Measurements from ENCODE around the gene DGKH. TPM values are rescaled to one million over a fixed set of nuclear protein-coding genes. Genes with fewer than 3 reads are reported as not detected.

DGKH gene
- total RNA-seq, 1 experiment from 2014 or later = 22.8 TPM

DNA sequence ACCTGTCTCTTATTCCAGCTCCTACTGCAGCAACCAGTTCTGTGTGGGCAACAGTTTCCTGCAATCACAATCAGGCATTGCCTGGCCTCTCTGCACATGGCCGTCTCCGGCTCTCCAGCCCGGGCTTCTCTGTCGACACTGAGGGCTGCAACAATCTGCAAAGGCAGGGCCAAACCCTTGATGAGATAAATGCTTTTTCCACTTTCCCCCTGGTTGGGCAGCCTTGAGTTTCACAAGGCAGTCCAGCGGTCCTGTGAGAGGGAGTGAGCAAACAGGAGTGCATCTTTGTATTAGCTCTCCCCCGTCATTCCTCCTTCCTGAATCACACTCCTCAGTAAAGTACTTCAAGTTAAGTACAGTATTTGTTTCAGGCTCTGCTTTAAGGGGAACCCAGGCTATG is 46.9 kb upstream of the DGKH start:
- in situ Hi-C loops (cut with HindIII; ENCODE audit: low pct_unique_long_range_greater_than_20kb, low sequenced_read_pairs) (no loop called here), intact Hi-C loops (cut with micrococcal nuclease; ENCODE audit: unreplicated experiment) (no loop called here)
- POLR2A ChIA-PET = no interaction called here
- CTCF ChIA-PET = no interaction called here
- no peaks in the 10 kb centered on the region for H3K27me3 ChIP-seq (ENCODE audit: control insufficient read depth, insufficient read depth, low read length)
- TF ChIP-seq, protein P1, sequence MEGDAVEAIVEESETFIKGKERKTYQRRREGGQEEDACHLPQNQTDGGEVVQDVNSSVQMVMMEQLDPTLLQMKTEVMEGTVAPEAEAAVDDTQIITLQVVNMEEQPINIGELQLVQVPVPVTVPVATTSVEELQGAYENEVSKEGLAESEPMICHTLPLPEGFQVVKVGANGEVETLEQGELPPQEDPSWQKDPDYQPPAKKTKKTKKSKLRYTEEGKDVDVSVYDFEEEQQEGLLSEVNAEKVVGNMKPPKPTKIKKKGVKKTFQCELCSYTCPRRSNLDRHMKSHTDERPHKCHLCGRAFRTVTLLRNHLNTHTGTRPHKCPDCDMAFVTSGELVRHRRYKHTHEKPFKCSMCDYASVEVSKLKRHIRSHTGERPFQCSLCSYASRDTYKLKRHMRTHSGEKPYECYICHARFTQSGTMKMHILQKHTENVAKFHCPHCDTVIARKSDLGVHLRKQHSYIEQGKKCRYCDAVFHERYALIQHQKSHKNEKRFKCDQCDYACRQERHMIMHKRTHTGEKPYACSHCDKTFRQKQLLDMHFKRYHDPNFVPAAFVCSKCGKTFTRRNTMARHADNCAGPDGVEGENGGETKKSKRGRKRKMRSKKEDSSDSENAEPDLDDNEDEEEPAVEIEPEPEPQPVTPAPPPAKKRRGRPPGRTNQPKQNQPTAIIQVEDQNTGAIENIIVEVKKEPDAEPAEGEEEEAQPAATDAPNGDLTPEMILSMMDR (IDR thresholded peaks at IDR 0.05) = no peak
- TF ChIP-seq, protein P2, sequence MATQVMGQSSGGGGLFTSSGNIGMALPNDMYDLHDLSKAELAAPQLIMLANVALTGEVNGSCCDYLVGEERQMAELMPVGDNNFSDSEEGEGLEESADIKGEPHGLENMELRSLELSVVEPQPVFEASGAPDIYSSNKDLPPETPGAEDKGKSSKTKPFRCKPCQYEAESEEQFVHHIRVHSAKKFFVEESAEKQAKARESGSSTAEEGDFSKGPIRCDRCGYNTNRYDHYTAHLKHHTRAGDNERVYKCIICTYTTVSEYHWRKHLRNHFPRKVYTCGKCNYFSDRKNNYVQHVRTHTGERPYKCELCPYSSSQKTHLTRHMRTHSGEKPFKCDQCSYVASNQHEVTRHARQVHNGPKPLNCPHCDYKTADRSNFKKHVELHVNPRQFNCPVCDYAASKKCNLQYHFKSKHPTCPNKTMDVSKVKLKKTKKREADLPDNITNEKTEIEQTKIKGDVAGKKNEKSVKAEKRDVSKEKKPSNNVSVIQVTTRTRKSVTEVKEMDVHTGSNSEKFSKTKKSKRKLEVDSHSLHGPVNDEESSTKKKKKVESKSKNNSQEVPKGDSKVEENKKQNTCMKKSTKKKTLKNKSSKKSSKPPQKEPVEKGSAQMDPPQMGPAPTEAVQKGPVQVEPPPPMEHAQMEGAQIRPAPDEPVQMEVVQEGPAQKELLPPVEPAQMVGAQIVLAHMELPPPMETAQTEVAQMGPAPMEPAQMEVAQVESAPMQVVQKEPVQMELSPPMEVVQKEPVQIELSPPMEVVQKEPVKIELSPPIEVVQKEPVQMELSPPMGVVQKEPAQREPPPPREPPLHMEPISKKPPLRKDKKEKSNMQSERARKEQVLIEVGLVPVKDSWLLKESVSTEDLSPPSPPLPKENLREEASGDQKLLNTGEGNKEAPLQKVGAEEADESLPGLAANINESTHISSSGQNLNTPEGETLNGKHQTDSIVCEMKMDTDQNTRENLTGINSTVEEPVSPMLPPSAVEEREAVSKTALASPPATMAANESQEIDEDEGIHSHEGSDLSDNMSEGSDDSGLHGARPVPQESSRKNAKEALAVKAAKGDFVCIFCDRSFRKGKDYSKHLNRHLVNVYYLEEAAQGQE (IDR thresholded peaks at IDR 0.05; ENCODE audit: insufficient read depth in 1 of 2, low read depth in 2 of 2, low read length in 1 of 2) = no peak
- TF ChIP-seq SIN3A (IDR thresholded peaks at IDR 0.05; ENCODE audit: borderline replicate concordance, insufficient read depth, low read depth, low read length) (no peak), TCF7L2 (IDR thresholded peaks at IDR 0.05; ENCODE audit: low read depth, low read length) (no peak), POLR2AphosphoS5 (IDR thresholded peaks at IDR 0.05; ENCODE audit: low read depth, low read length) (no peak)
- H3K36me3 ChIP-seq (ENCODE audit: control insufficient read depth, insufficient read depth, low read length) = no peaks in the 10 kb centered on the region
- DNase-seq (ENCODE audit: low read depth, low spot score) (no peak), ATAC-seq (peak; percentile 86)
- no peaks in the 10 kb centered on the region for H3K9me3 ChIP-seq (ENCODE audit: control insufficient read depth, insufficient read depth, low read depth, low read length)
- no peak overlapping the region for H3K27ac ChIP-seq (ENCODE audit: low read length)
- no TSS peak for BruUV-seq (replicated peaks)
- no peak overlapping the region; a peak in 1 of 4 replicates for H3K4me3 ChIP-seq (ENCODE audit: low read depth in 2 of 2, low read length in 2 of 2)
- H3K4me1 ChIP-seq (ENCODE audit: control insufficient read depth, insufficient read depth, low read length) = no peaks in the 10 kb centered on the region

DNA sequence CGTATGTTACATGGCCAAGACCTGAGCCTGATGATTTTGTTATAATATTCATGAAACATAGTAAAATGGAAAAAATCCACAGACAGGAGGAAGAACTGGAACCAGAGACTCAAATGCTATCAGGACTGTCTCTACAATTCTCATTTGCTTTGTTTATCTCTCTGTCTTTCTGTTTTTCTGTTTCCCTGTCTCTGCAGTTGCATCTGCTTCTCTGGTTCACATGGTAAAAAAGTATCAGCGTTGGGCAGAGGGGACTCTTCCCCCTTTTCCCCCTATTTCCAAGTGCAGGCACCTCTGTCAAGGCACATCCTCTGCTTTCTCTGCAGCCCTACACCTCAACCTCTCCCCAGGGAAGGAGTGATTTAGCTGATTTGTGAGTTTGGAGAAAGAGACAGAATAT is 46.4 kb upstream of the DGKH start:
- CTCF ChIA-PET = no interaction called here

More for the DNA sequence above, 46.4 kb upstream of the DGKH start:
- no peaks in the 10 kb centered on the region for H3K27me3 ChIP-seq (ENCODE audit: control insufficient read depth, insufficient read depth, low read length)
- in situ Hi-C loops (cut with HindIII; ENCODE audit: low pct_unique_long_range_greater_than_20kb, low sequenced_read_pairs) (no loop called here), intact Hi-C loops (cut with micrococcal nuclease; ENCODE audit: unreplicated experiment) (no loop called here)
- no TSS peak for BruUV-seq (replicated peaks)
- no peak overlapping the region for H3K4me3 ChIP-seq (ENCODE audit: low read depth in 2 of 2, low read length in 2 of 2)
- DNase-seq (ENCODE audit: low read depth, low spot score) (no peak), ATAC-seq (no peak)
- TF ChIP-seq POLR2AphosphoS5 (IDR thresholded peaks at IDR 0.05; ENCODE audit: low read depth, low read length) (no peak), SIN3A (IDR thresholded peaks at IDR 0.05; ENCODE audit: borderline replicate concordance, insufficient read depth, low read depth, low read length) (no peak), TCF7L2 (IDR thresholded peaks at IDR 0.05; ENCODE audit: low read depth, low read length) (no peak)
- TF ChIP-seq, protein P2 (IDR thresholded peaks at IDR 0.05; ENCODE audit: insufficient read depth in 1 of 2, low read depth in 2 of 2, low read length in 1 of 2) = no peak
- TF ChIP-seq, protein P1 (IDR thresholded peaks at IDR 0.05) = no peak
- POLR2A ChIA-PET = no interaction called here
- no peak overlapping the region for H3K27ac ChIP-seq (ENCODE audit: low read length)
- H3K4me1 ChIP-seq (ENCODE audit: control insufficient read depth, insufficient read depth, low read length) = no peaks in the 10 kb centered on the region
- H3K9me3 ChIP-seq (ENCODE audit: control insufficient read depth, insufficient read depth, low read depth, low read length) = no peaks in the 10 kb centered on the region
- H3K36me3 ChIP-seq (ENCODE audit: control insufficient read depth, insufficient read depth, low read length) = no peaks in the 10 kb centered on the region
